NB4 (cell line): Measurements from ENCODE around the gene GRB10.

Source experiments
- POLR2A ChIP-seq: IDR thresholded peaks from 2 replicates; pipeline ENCODE4 v1.6.1; 2011; ENCODE audit warnings: mild to moderate bottlenecking; ENCODE audit not compliant: insufficient read length; ENCODE audit errors: extremely low read depth
- TF ChIP-seq, protein P1 (sequence below): IDR thresholded peaks from one replicate; pipeline ENCODE4 v1.5.1; 2012; ENCODE audit warnings: low read depth, low read length
- TF ChIP-seq, protein P2 (sequence below): IDR thresholded peaks from 2 replicates; pipeline ENCODE4 v1.6.1; 2011; ENCODE audit warnings: low read depth, low read length

DNA sequence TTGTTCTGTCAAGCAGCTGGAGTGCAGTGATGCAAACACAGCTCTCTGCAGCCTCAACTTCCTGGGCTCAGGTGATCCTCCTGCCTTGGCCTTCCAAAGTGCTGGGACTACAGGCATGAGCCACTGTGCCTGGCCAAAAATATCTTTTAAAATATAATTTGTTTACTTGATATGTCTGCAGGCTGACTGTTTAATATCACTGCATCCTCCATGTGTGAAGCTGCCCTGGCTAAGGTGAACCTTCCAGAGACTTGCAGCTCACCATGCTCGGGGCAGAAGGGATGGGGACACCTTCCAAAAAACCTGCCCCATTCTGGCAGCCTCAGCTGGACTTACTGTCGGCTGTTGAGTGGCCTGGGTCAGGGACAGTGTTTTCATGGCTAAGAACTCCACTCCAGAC, 159.9 kb downstream of the GRB10 start:
- TF ChIP-seq, protein P1, sequence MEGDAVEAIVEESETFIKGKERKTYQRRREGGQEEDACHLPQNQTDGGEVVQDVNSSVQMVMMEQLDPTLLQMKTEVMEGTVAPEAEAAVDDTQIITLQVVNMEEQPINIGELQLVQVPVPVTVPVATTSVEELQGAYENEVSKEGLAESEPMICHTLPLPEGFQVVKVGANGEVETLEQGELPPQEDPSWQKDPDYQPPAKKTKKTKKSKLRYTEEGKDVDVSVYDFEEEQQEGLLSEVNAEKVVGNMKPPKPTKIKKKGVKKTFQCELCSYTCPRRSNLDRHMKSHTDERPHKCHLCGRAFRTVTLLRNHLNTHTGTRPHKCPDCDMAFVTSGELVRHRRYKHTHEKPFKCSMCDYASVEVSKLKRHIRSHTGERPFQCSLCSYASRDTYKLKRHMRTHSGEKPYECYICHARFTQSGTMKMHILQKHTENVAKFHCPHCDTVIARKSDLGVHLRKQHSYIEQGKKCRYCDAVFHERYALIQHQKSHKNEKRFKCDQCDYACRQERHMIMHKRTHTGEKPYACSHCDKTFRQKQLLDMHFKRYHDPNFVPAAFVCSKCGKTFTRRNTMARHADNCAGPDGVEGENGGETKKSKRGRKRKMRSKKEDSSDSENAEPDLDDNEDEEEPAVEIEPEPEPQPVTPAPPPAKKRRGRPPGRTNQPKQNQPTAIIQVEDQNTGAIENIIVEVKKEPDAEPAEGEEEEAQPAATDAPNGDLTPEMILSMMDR: no peak
- TF ChIP-seq POLR2A: no peak
- TF ChIP-seq, protein P2, sequence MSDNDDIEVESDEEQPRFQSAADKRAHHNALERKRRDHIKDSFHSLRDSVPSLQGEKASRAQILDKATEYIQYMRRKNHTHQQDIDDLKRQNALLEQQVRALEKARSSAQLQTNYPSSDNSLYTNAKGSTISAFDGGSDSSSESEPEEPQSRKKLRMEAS: no peak
